GM19324 (cell line): Measurements from ENCODE around the gene CFAP46.

Experiments used
- ATAC-seq: cut with Tn5 transposase; IDR thresholded peaks from one replicate; pipeline ENCODE4 v1.9.1; 2021; ENCODE audit warnings: mild to moderate bottlenecking, moderate library complexity; ENCODE audit not compliant: unreplicated experiment, low FRiP score

The CFAP46 gene

GRCh38 chr10:132918617-132919373 lies 23.6 kb downstream of the CFAP46 start:
- no peak for ATAC-seq

GRCh38 chr10:132918264-132918616 lies 24.1 kb downstream of the CFAP46 start:
- ATAC-seq = no peak

- no peak for ATAC-seq
These were observed 25.3 kb downstream of the CFAP46 start for GRCh38 chr10:132916956-132917666.

- no peak for ATAC-seq
These were observed 25.9 kb downstream of the CFAP46 start for GRCh38 chr10:132916421-132916841.

GRCh38 chr10:132915411-132915810 lies 27.0 kb downstream of the CFAP46 start:
- ATAC-seq = no peak

- ATAC-seq = no peak
These were observed 27.6 kb downstream of the CFAP46 start for GRCh38 chr10:132914732-132915131.

- ATAC-seq = no peak
These were observed 28.7 kb downstream of the CFAP46 start for GRCh38 chr10:132913559-132914115.

- no peak for ATAC-seq
These were observed 29.4 kb downstream of the CFAP46 start for GRCh38 chr10:132912713-132913558.

- no peak for ATAC-seq
These were observed 30.1 kb downstream of the CFAP46 start for GRCh38 chr10:132912225-132912712.

GRCh38 chr10:132911786-132912097 lies 30.6 kb downstream of the CFAP46 start:
- no peak for ATAC-seq

GRCh38 chr10:132910901-132911785 lies 31.2 kb downstream of the CFAP46 start:
- no peak for ATAC-seq

- ATAC-seq = no peak
These were observed 32.0 kb downstream of the CFAP46 start for GRCh38 chr10:132910186-132910880.

GRCh38 chr10:132909491-132910071 lies 32.8 kb downstream of the CFAP46 start:
- ATAC-seq = no peak

GRCh38 chr10:132908621-132909295 lies 33.6 kb downstream of the CFAP46 start:
- no peak for ATAC-seq

- ATAC-seq = no peak
These were observed 34.3 kb downstream of the CFAP46 start for GRCh38 chr10:132907821-132908620.

GRCh38 chr10:132906836-132907235 lies 35.5 kb downstream of the CFAP46 start:
- no peak for ATAC-seq

- ATAC-seq = no peak
These were observed 36.3 kb downstream of the CFAP46 start for GRCh38 chr10:132906106-132906505.

- ATAC-seq = no peak
These were observed 36.7 kb downstream of the CFAP46 start for GRCh38 chr10:132905661-132906060.
